ENCODE data around the gene SFRP4. TPM values are rescaled to one million over a fixed set of nuclear protein-coding genes. Genes with fewer than 3 reads are reported as not detected.
A peak's percentile ranks its signal among the peaks of the same experiment; 100 is the strongest.

SFRP4 gene
- total and polyA plus RNA-seq, 9 of the 15 experiments (the other 6 are each of a cell fraction or from before 2014, with no cell fraction given), result not detected

- 25% methylated on average over 12 of the region's 12 CpGs for WGBS (ENCODE audit: insufficient coverage, low coverage, missing lambda C conversion rate)
- H3K36me3 ChIP-seq (ENCODE audit: control insufficient read depth, insufficient read depth, low read length), result no peaks in the 10 kb centered on the region
- no peak overlapping the region for H3K4me3 ChIP-seq
- H4K20me1 ChIP-seq (replicated peaks; ENCODE audit: control insufficient read depth, insufficient read depth, low read length), result no peaks in the 10 kb centered on the region
- FAIRE-seq, result no peak
- H3K9me3 ChIP-seq (replicated peaks; ENCODE audit: control insufficient read depth, insufficient read depth, low read depth, low read length), result no peaks in the 10 kb centered on the region
- H3K27ac ChIP-seq (ENCODE audit: extremely low read depth, low read depth, low read length), result no peak overlapping the region
- DNase-seq (ENCODE audit: extremely low read depth in 1 of 4, low spot score in 3 of 4), result no peak
- no peak overlapping the region for H3K4me2 ChIP-seq (ENCODE audit: insufficient read depth, low read length)
- H2AFZ ChIP-seq (ENCODE audit: low read depth, low read length), result peak overlapping the region; percentile 72
- peak overlapping the region in 1 of 2 experiments; percentile 63; a peak in 2 of 4 replicates for H3K9ac ChIP-seq (ENCODE audit: insufficient read depth in 1 of 2, low read depth in 2 of 2, low read length in 2 of 2)
- ChIA-PET CTCF (ENCODE audit: low intra/inter-chr PET ratio) (no interaction called here), POLR2A (no interaction called here)
- no peaks in the 10 kb centered on the region; a peak in 1 of 5 replicates for H3K27me3 ChIP-seq (ENCODE audit: control insufficient read depth in 2 of 2, insufficient read depth in 2 of 2, low read length in 2 of 2)
- peak; percentile 56 for ATAC-seq
- H3K4me1 ChIP-seq (replicated peaks in 1 of 2; ENCODE audit: control insufficient read depth in 2 of 2, insufficient read depth in 2 of 2, low read length in 2 of 2), result peaks cover 0 to 5% of the 10 kb centered on the region in 2 experiments; a peak in 2 of 5 replicates
- BruUV-seq (replicated peaks), result no TSS peak
- no peaks in the 10 kb centered on the region for H3K79me2 ChIP-seq (ENCODE audit: control insufficient read depth, insufficient read depth, low read length)
- intact Hi-C loops (cut with micrococcal nuclease), result no loop called here
- H3K9me1 ChIP-seq (ENCODE audit: control insufficient read depth, insufficient read depth, low read length), result no peaks in the 10 kb centered on the region
- in situ Hi-C loops (cut with MboI), result no loop called here
- no peak for TF ChIP-seq ZNF609 (CRISPR knock-in tag; IDR thresholded peaks at IDR 0.05; ENCODE audit: borderline replicate concordance)
- TF ChIP-seq YBX1 (IDR thresholded peaks at IDR 0.05), result no peak
- no peak for TF ChIP-seq ZBTB43 (CRISPR knock-in tag; IDR thresholded peaks at IDR 0.05)
- no peak for TF ChIP-seq SRSF9 (IDR thresholded peaks at IDR 0.05; ENCODE audit: borderline replicate concordance, low read depth, low read length)
- no peak for TF ChIP-seq ZNF507 (tag; conservative IDR thresholded peaks at IDR 0.05)
- no peak for TF ChIP-seq CBFB (CRISPR knock-in tag; IDR thresholded peaks at IDR 0.05)
- no peak for TF ChIP-seq RBM15 (IDR thresholded peaks at IDR 0.05; ENCODE audit: insufficient read depth, low read length)
- no peak for TF ChIP-seq PHB (CRISPR knock-in tag; IDR thresholded peaks at IDR 0.05)
- no peak for TF ChIP-seq TFAM (CRISPR knock-in tag; conservative IDR thresholded peaks at IDR 0.05)
- no peak for TF ChIP-seq DDX20 (tag; IDR thresholded peaks at IDR 0.05; ENCODE audit: low read depth)
- no peak for TF ChIP-seq RCOR1 (IDR thresholded peaks at IDR 0.05; ENCODE audit: borderline replicate concordance in 1 of 2, low read depth in 2 of 2, low read length in 2 of 2)
Measured at GRCh38 chr7:37942934-37943610, 26.5 kb upstream of the SFRP4 start.
